Kidney (tissue), 14 donors: ENCODE data around the gene EMC10. TPM values are rescaled to one million over a fixed set of nuclear protein-coding genes. Genes with fewer than 3 reads are reported as not detected.

Experiments
- DNase-seq, 5 donors: peaks; one replicate each; pipeline ENCODE4 v3.0.0-alpha.2; 2013 to 2020
- FAIRE-seq: peaks from 2 replicates; lab custom pipeline; 2012; peaks lifted over from hg19 to GRCh38; lab: Jason Lieb, UNC
- H3K27ac ChIP-seq, 2 donors: one replicate each; pipeline ENCODE4 v1.7.0; 2013; ENCODE audit warnings: low read depth in 2 of 2, low read length in 2 of 2, inconsistent platforms in 1 of 2
- H3K27me3 ChIP-seq: one replicate; pipeline ENCODE4 v1.7.1; 2013; ENCODE audit warnings: low read length, inconsistent platforms; ENCODE audit not compliant: control insufficient read depth, insufficient read depth
- H3K36me3 ChIP-seq, 3 donors: one replicate each; pipeline versions ENCODE4 v1.7.0 to v1.7.1; 2013; ENCODE audit warnings: low read length in 3 of 3, control low read depth in 1 of 3, inconsistent platforms in 1 of 3; ENCODE audit not compliant: insufficient read depth in 3 of 3, control insufficient read depth in 2 of 3
- H3K4me1 ChIP-seq, 3 donors: one replicate each; pipeline versions ENCODE4 v1.7.0 to v1.7.1; 2013; ENCODE audit warnings: low read length in 3 of 3, inconsistent platforms in 1 of 3, low read depth in 1 of 3; ENCODE audit not compliant: control insufficient read depth in 2 of 3, insufficient read depth in 2 of 3
- H3K4me3 ChIP-seq, 3 donors: one replicate each; pipeline versions ENCODE4 v1.7.0 to v1.8.1; 2013; ENCODE audit warnings: low read length in 3 of 3, control low read depth in 1 of 3, inconsistent platforms in 1 of 3
- H3K9ac ChIP-seq, 3 donors: one replicate each; pipeline versions ENCODE4 v1.7.0 to v1.7.1; 2013; ENCODE audit warnings: low read length in 3 of 3, control low read depth in 1 of 3, inconsistent platforms in 1 of 3
- H3K9me3 ChIP-seq, 3 donors: one replicate each; pipeline versions ENCODE4 v1.7.0 to v1.7.1; 2013; ENCODE audit warnings: low read length in 3 of 3, control low read depth in 1 of 3, inconsistent platforms in 1 of 3; ENCODE audit not compliant: control insufficient read depth in 2 of 3, insufficient read depth in 1 of 3
- CTCF ChIP-seq: IDR thresholded peaks from 3 replicates; pipeline ENCODE4 v1.5.1; 2012; ENCODE audit warnings: mild to moderate bottlenecking, moderate library complexity, borderline replicate concordance; ENCODE audit not compliant: insufficient read depth; ENCODE audit errors: extremely low read depth
- intact Hi-C: fragments of 100-400 bp; cut with DNase I; formaldehyde crosslinking; loops from one replicate; pipeline ENCODE4 v1.11.1; 2022
- polyA plus RNA-seq: library from polyadenylated mRNA; stranded (reverse); fragments of 350-450 nt; fragmentation: Illumina TruSeq; extraction: RNeasy Lipid Tissue Mini Kit (QIAGEN cat#74804); gene quantifications from one replicate; pipeline ENCODE4 v1.2.3, GENCODE V29; 2014; ENCODE audit warnings: low read depth, low replicate concordance; ENCODE audit not compliant: insufficient read depth
- total RNA-seq: library from RNA; stranded (reverse); fragmentation: NEBNext Ultra II Directional; extraction: Animal tissue kit (Norgen Biotek cat#: 25700); gene quantifications from one replicate; pipeline ENCODE4 v1.2.1, GENCODE V29; 2021
- donor health status: control.
- donor health status: control.
- donor health status: control.
- donor health status: control.
- donor health status: control.
- donor health status: DM: yes; HTN: yes; CAD: no.
- donor health status: Normal renal cell carcinoma (clear cell type).

EMC10 gene
- total and polyA plus RNA-seq, 2 donors from 2014 or later = 184 to 199 TPM

GRCh38 chr19:50495020-50495531 is 18.8 kb downstream of the EMC10 start:
- DNase-seq (no peak), FAIRE-seq (no peak)
- intact Hi-C loops = no loop called here
- Histone ChIP-seq H3K9ac (no peak overlapping the region), H3K9me3 (no peaks in the 10 kb centered on the region), H3K27ac (no peak overlapping the region), H3K4me1 (no peaks in the 10 kb centered on the region), H3K4me3 (no peak overlapping the region), H3K36me3 (no peaks in the 10 kb centered on the region), H3K27me3 (peaks cover 15% of the 10 kb centered on the region)
- no peak for TF ChIP-seq CTCF

GRCh38 chr19:50496189-50497021 is 20.1 kb downstream of the EMC10 start:
- no peak for FAIRE-seq
- Histone ChIP-seq H3K27ac (no peak overlapping the region), H3K27me3 (peaks cover 14% of the 10 kb centered on the region), H3K36me3 (no peaks in the 10 kb centered on the region), H3K4me1 (no peaks in the 10 kb centered on the region), H3K9me3 (no peaks in the 10 kb centered on the region), H3K9ac (no peak overlapping the region), H3K4me3 (no peak overlapping the region)
- intact Hi-C loops = no loop called here
- DNase-seq = peak in 3 of 5 donors; percentile 42 to 67 (median 53)
- TF ChIP-seq CTCF = no peak

- H3K36me3 ChIP-seq = no peaks in the 10 kb centered on the region
- no peaks in the 10 kb centered on the region for H3K9me3 ChIP-seq
- H3K4me3 ChIP-seq = no peak overlapping the region
- peak in 1 of 5 donors; percentile 42 for DNase-seq
- no peak overlapping the region for H3K9ac ChIP-seq
- no peak overlapping the region for H3K27ac ChIP-seq
- no peak for FAIRE-seq
- intact Hi-C loops = no loop called here
- H3K4me1 ChIP-seq = no peaks in the 10 kb centered on the region
- TF ChIP-seq CTCF = no peak
- peaks cover 8% of the 10 kb centered on the region for H3K27me3 ChIP-seq
Measured at GRCh38 chr19:50497022-50497405, 20.7 kb downstream of the EMC10 start.
